Globus pallidus (tissue), 1 donor: ENCODE results near the gene COL28A1.

ENCODE experiments used
- DNase-seq: peaks from one replicate; pipeline ENCODE4 v3.0.0-alpha.2; 2015; ENCODE audit warnings: low spot score

Gene COL28A1

DNA sequence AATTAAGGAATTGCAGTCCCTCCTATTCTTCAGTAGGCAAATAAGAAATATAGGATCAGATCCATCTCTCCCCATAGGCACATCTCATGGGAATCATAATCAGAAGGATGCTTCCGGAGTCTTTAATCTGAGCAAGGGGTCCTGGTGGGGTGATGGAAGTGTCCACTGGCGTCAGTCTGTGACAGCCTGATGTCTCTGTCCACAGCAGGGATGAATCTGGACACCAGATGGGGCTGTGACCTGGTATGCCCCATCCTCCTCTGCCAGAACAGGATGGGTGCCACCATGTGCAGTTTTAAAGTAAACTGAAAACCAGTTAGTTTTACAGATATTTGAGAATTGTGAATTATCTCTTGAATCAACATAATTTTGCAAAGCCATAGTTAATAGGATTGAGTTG, 204.7 kb downstream of the COL28A1 start:
- no peak for DNase-seq

DNA sequence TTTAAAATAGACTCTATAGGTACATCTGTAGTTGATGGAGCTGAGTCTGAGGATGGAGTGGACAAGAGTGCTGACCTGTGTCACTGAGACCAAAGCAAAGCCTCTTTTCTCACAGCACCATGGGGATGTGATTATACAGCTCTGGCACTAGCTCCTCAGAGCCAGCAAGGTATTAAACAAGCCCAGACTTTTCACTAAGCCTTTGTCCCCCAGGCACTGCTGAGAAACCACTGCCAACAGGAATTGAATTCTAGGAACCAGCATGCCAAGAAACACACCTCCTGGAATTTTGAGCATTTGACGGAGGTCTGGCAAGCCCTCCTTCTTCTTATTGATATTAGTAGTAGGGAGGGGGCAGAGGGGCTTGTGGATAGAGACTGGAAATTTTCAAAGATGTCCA, 206.3 kb downstream of the COL28A1 start:
- no peak for DNase-seq

DNA sequence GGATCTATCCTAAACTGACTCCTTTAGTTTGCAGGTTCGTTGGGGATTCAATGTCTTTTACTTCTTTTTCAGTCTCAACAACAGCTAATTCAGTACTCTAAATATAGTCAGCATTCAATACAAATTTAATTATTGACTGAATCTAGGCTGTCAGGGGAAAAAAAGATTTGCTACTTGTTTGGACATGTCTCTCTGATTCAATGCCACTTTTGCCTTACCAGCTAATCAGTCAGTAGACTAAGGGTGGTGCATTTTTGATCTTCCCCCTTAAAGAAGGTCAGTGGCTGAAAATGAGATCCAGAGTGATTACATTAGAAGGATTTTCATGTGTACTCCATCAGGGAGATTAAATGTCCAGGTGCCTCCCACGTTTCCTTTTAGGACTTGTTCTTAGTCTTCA, 208.2 kb downstream of the COL28A1 start:
- DNase-seq, result no peak

DNA sequence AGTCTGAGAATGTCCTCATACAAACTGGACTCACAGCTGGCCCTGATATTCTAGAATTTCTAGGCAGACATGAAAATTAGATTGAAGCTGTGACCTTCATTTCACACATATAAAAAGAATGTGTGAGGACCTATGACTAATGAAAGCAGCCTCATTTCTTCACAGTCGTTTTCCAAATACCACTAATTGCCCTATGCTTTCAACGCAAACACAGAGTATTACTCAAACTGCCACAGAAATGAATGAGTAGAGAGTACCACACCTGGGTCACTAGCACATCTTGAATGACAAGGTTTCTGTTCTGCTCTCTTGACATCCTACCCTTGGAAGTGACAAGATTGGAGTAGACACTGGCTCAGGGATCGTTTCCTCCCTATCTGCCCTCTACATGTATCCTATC, 211.0 kb downstream of the COL28A1 start:
- DNase-seq, result no peak

DNA sequence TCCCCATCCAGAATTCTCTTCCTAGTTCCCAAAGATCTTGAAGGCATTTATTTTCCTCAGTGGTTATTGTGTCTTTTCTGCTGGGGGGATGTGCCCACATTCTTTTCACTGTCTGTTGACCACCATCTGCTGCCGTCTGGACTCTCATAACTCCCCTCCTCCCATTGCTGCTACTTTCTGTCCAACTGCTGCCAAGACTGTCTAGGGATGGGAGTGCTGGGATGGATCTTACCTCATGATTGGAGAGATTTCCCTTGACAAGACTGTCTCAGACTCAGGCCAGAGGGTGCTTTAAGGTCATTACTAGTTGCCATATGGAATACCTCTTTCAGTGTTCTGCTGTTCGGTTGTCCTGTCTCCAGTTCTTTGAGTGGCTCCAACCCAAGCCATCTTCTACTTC, 211.8 kb downstream of the COL28A1 start:
- no peak for DNase-seq

DNA sequence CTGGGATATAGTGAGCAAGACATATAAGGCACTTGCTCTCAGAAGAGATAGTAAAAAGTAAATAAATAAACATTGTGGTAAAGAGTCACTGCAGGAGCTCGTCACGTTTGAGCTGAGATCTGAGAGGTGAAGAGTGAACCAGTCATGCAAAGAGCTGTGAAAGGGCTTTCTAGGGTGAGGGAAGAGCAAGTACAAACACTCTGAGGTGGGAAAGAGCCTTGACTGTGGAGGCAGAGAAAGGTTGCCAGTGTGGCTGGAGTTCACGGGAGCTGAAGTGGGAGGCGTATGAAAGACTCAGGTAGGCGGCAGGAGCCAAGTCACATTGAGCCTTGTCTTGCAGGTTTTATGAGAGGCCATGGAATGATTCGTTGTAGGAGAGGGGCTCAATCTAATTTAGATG, 212.3 kb downstream of the COL28A1 start:
- no peak for DNase-seq

DNA sequence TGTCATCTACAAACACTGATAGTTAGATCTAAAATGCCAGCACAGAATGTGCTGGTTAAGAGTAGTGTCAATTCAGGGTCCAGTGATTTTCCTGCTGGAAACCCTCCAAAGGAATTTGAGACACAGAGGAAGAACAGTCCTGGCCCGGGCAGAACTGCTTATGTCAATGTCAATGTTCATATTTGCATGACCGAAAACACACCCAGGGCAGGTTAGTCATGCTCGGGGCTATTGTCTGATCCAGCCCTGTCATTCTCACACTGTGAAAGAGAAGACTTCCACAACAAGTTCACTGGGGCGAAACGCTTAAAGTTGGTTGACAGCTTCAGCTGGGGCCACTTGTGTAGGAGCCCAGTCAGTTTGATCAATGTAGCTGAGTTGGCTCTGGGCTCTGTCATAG, 214.0 kb downstream of the COL28A1 start:
- no peak for DNase-seq

DNA sequence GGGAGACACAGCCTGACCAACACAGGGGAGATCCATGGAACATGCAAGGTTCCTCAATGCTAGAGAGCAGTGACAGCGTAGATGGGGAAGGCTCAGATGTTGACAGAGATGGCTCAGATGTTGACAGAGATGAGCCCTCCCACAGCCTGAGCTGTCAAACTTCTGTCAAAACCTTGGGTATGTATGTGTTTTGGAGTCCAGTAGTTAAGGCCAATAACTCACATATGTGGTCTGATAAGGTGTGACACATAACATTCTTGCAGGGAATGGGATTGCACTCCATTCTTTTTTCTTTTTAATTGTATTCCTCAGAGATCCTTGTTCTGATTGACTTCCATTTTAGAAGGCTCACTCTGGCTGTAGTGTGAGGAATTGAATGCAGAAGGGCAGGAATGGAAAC, 217.1 kb downstream of the COL28A1 start:
- DNase-seq, result no peak

DNA sequence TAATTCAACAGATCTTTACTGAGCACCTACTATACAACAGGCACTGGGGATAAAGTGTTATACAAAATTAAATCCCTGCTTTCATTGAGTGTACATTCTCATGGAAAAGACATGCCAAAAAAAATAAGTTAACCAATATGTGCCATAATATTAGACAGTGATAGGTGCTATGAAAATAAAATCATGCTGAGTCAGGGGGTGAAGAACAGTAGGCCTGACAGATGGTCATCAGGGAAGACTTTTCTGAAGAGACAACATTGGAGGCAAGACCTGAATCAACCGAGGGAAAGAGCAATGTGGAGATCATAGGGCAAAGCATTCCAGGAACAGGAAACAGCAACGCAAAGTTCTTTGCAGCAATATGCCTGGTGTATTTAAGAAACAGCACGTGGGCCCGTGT, 217.8 kb downstream of the COL28A1 start:
- no peak for DNase-seq

DNA sequence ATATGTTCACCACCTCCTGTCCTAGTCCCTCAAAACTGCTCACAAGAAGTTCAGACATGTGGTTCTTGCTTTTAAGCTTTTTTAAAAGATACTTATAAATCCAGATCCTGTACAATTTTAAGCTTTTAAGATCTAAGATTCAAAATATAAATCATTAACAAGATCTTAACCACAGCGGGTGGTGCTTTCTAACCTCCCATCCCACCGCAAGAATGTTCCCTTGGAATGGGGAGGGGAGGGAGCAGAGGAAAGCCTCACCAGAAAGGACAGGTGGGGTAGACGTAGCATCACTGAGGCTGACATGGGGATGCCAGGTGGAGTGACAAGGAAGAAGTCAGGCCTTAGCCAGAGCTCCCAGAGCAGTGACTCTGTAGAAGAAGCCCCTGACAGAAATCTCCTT, 219.8 kb downstream of the COL28A1 start:
- no peak for DNase-seq

DNA sequence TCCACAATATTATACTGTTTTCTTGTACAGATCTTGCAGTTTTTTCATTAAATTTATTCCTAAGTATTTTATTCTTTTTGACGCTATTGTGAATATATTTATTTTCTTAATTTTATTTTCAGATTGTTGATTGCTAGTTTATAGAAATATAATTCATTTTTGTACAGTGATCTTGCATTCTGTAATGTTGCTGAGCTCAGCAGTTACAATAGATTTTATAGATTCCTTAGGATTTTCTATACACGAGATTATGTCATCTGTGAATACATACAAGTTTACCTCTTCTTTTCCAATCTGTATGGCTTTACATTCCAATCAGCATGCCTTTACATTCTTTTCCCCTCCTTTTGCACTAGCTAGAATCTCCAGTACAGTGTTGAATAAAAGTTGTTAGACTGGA, 223.3 kb downstream of the COL28A1 start:
- no peak for DNase-seq

DNA sequence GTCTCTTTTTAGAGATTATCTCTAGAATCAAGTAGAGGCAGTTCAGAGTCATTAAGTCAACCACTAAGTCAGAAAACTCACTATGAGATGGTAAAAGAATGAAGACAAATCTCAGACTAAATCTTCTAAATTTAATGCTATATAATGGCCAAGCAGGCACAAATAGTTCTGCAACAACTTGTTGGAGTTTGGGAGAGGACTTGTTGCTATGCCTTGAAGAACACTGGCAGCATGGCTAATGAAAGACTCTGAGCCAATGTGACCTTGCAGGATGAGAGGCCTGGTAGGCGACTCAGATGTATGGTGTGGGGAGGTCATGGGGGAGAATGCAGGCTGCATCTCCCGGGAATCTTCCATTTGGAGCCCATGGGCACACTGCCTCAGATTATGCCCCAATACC, 224.7 kb downstream of the COL28A1 start:
- no peak for DNase-seq

DNA sequence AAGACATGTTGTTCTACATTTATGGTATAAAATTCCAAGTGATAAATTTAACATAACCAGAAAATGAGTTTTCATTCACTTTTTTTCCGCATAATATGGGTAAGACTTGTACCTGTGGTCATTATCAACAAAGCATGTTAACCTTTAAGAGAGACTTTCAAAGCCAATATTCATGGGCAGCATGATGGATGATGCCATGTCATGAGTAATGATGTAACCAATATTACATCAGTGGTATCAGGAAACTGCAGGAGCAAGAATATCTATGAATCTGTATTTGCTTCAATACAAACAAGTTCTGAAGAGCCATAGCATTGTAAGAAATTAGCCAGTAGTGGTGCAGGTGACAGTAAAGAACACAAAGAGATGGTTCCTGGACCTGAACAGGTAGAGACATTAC, 226.5 kb downstream of the COL28A1 start:
- DNase-seq, result no peak
